SK-N-SH treated with all-trans-retinoic acid at 6 μM for 48 hours (cell line): ENCODE data around the gene PITPNC1.

ENCODE experiments used
- ARNTL ChIP-seq: fragments of 450-650 bp; formaldehyde crosslinking; IDR thresholded peaks from 2 replicates; pipeline ENCODE4 v1.5.0; 2020; ENCODE audit warnings: low read depth, mild to moderate bottlenecking, moderate library complexity, borderline replicate concordance
- BACH2 ChIP-seq: fragments of 250-450 bp; sonication (Bioruptor Pico); IDR thresholded peaks from 2 replicates; pipeline ENCODE4 v1.9.0; 2021; ENCODE audit warnings: mild to moderate bottlenecking, borderline replicate concordance
- CSDC2 ChIP-seq: fragments of 250-450 bp; sonication (Bioruptor Pico); IDR thresholded peaks from 2 replicates; pipeline ENCODE4 v1.5.0; 2020; ENCODE audit warnings: mild to moderate bottlenecking, moderate library complexity
- RARB ChIP-seq: fragments of 250-450 bp; sonication (Bioruptor Pico); IDR thresholded peaks from 2 replicates; pipeline ENCODE4 v1.8.0; 2021; ENCODE audit warnings: mild to moderate bottlenecking, moderate library complexity
- SNAI2 ChIP-seq: fragments of 250-450 bp; sonication (Bioruptor Pico); IDR thresholded peaks from 2 replicates; pipeline ENCODE4 v1.5.0; 2020; ENCODE audit warnings: mild to moderate bottlenecking, moderate library complexity
- TCF4 ChIP-seq: fragments of 250-450 bp; sonication (Bioruptor Pico); IDR thresholded peaks from 2 replicates; pipeline ENCODE4 v1.8.0; 2021; ENCODE audit warnings: mild to moderate bottlenecking, moderate library complexity, borderline replicate concordance
- ZC3H10 ChIP-seq: fragments of 250-450 bp; sonication (Bioruptor Pico); IDR thresholded peaks from 2 replicates; pipeline ENCODE4 v1.5.1; 2021; ENCODE audit warnings: mild to moderate bottlenecking, moderate library complexity
- ZFP30 ChIP-seq: fragments of 450-650 bp; formaldehyde crosslinking; IDR thresholded peaks from 2 replicates; pipeline ENCODE4 v1.5.0; 2022; ENCODE audit warnings: mild to moderate bottlenecking, moderate library complexity
- ZNF8 ChIP-seq: fragments of 450-650 bp; formaldehyde crosslinking; IDR thresholded peaks from 2 replicates; pipeline ENCODE4 v1.5.0; 2020; ENCODE audit warnings: mild to moderate bottlenecking, moderate library complexity
- TF ChIP-seq, protein P1 (sequence below): fragments of 250-450 bp; sonication (Bioruptor Pico); IDR thresholded peaks from 2 replicates; pipeline ENCODE4 v1.8.0; 2020; ENCODE audit warnings: mild to moderate bottlenecking, moderate library complexity, borderline replicate concordance

DNA sequence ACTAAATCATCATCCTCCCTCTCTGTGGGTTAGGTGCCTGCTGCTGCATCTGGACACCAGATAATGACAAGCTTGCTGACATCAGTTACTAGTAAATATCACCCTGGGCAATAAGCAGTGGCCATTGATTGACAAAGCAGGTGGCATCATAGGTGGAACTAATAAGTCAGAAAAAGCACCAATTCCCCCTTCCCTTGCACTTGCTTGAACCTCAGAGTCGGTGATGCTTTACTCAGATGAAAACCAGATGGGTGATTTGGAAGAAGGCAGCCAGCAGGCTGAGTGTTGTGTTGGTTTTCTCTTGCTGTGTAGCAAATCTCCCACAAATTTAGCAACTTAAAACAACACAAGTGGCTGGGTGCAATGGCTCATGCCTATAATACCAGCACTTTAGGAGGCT, 193.7 kb downstream of the PITPNC1 start:
- no peak for TF ChIP-seq CSDC2
- no peak for TF ChIP-seq ZC3H10 (CRISPR knock-in tag)
- TF ChIP-seq RARB = no peak
- TF ChIP-seq, protein P1, sequence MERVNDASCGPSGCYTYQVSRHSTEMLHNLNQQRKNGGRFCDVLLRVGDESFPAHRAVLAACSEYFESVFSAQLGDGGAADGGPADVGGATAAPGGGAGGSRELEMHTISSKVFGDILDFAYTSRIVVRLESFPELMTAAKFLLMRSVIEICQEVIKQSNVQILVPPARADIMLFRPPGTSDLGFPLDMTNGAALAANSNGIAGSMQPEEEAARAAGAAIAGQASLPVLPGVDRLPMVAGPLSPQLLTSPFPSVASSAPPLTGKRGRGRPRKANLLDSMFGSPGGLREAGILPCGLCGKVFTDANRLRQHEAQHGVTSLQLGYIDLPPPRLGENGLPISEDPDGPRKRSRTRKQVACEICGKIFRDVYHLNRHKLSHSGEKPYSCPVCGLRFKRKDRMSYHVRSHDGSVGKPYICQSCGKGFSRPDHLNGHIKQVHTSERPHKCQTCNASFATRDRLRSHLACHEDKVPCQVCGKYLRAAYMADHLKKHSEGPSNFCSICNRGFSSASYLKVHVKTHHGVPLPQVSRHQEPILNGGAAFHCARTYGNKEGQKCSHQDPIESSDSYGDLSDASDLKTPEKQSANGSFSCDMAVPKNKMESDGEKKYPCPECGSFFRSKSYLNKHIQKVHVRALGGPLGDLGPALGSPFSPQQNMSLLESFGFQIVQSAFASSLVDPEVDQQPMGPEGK (CRISPR knock-in tag) = no peak
- no peak for TF ChIP-seq ARNTL (CRISPR knock-in tag)
- no peak for TF ChIP-seq ZFP30 (CRISPR knock-in tag)
- no peak for TF ChIP-seq BACH2 (CRISPR knock-in tag)
- no peak for TF ChIP-seq ZNF8 (CRISPR knock-in tag)
- no peak for TF ChIP-seq SNAI2 (CRISPR knock-in tag)
- no peak for TF ChIP-seq TCF4 (CRISPR knock-in tag)
